ENCODE results near the gene PILRA.
A peak's percentile ranks its signal among the peaks of the same experiment; 100 is the strongest.

Gene PILRA

DNA sequence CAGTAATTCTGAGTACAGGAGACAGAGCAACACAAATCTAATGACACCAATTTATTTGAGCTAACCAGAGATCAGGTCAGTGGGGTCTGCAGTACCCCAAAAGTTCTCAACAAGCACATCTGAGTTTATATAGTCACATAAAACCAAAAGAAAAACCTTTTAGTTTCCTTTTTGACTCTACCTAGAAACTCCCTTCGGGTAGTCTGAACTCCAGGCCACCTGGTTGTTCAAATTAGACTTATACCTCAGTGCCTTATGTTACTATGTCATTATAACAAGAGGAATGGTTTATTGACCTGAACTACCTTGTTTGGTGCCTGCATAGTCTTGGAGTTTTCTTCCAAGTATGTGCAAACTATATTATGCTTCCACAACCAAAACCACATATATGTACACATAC is 40.6 kb downstream of the PILRA start:
- no peak for DNase-seq

DNA sequence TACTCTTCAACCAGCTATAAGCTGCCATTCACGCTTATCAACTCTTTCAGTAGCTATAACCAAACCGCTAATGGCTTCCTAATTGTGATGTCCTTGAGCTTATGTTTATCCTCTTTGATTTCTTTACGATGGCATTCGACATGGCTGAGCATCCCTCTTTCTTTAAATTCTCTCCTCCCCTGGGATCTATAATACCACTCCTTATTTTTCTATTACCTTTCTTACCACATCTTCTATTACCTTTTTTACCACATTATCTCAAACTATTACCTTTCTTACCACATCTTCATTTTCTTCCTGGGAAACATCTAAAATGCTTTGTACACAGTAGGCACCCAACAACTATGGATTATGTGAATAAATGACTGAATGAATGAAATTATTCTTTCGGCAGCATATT is 42.2 kb downstream of the PILRA start:
- no peak for DNase-seq

DNA sequence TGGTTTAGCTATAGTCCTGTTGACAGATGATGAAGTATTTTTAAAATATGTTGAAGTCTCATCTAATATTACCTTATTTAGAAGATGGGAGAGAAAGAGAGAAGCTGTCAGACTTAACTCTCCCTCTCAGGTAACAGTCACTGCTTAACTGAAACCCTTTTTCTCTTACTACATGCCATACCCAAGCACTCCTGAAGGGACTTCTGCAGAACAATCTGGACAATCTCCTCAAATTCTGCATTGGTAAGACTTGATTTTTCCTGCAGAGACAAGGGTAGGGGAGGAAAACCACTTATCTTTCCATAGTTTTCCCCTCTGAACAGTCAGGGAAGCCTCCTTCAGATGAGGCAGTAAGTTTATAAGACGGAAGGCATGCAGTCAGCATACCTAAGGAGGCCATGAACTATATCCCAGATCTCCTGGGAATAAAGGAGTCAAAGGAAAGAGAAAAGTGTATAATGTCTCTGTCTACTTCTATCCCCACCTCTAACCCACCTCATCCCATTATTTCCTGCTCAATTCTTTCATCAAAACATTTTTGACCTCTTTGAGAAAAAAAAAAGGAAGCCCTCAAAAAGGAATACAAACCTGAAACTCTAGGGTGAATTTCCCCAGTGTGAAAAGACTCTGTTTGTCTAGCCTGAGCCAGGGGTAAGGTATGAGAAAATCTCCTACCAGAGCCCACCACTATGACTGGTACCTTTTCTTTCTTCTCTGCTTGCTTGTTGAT is 45.8 kb downstream of the PILRA start:
- DNase-seq, result no peak

DNA sequence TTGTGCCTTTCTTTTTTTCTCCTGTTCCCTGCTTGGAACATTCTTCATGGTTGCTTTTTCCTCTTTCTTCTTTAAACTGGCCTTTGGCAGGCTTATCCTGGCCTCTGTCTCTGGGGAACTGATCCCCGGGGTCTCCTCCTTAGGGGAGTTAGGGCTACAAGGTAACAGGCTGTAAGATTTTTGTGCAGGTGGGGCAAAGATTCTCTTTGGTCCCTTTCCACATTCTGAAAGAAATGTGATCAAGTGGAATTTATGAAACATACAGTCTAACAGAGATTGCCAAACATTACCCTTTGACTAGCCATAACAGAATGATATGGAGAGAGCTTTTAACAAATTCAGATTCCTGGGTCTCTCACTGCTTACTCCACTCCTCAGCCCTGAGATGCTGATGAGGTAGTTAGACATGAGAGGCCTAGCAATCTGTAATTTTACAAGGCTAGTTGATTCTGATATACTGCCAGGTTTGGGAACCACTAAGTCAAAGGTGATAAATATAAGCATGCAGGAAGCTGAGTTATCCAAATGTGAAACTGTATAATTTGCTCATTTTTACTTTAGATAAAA is 46.5 kb downstream of the PILRA start:
- DNase-seq, result no peak

DNA sequence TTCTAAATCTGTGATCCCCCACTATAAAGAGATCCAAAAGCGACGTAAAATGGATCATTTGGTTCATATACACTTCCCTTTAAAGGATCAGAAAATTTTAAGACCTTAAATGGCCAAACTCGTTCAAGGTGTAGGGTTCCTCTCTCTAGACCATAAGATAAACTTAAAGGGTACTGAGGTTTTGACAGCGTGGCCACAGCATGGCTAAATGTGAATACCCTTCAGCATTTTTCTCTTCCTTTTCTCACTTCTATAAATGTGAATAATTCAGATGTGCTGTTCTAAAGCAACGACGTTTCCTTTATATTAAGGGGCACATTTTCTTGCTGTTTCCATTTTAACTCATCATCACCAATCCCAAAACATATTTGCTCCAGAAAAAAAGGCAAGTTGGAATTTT is 50.0 kb downstream of the PILRA start:
- DNase-seq, result no peak

DNA sequence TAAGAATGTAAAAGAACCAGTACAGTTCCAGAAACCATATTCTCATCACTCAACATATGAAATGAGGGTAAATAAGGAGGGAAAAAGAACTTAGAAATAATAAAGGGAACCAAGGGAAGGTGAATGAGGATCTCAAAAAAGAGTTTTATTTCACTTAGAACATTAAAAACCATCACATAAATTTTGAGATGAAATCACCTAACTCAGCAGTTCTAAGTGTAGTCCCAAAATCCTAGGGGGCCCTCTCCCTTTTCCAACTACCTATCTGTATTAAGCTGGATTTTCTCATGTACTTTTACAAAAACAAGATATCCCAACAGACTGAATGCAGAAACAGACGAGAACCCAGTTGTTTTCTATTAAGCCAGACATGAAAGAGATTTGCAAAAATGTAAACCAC is 52.1 kb downstream of the PILRA start:
- DNase-seq, result no peak

DNA sequence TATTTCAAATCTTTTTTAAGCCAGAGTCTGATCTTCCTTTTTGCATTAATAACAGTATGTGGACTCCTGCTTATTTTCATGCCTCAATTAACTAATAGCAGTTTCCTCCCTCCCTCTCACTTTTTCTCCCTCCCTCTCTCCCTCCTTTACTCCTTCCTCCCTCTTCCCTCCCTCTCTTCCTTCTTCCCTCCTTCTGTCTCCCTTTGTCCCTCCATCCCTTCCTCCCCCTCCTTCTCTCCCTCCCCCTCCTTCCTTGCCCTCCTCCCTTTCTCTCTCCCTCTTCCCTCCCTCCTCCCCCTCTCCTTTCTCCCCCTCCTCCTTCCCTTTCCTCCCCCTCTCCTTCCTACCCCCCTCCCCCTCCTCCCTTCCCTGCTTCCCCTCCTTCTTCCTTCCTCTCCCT is 53.2 kb downstream of the PILRA start:
- DNase-seq, result no peak

DNA sequence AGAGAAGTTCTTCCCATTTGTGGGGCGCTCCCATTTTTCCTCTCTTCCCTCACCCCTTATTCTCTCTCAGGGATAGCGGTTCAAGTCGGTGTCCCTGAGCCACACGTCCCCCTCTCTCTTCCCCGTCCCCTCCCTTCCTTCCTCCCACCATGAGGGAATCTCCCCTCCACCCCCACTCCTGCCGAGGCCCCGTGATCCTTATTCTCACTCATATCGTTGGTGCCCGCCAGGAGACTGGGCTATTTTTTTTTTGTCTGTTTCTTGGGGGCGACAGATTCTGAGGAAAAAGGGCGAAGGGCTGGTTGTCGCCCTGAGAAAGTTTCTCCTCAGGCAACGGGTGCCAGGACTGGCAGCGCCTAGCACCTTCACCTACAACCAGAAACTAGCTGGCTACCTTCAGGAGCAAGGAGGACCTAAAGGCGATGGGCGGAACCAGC is 54.5 kb downstream of the PILRA start:
- no peak for DNase-seq

DNA sequence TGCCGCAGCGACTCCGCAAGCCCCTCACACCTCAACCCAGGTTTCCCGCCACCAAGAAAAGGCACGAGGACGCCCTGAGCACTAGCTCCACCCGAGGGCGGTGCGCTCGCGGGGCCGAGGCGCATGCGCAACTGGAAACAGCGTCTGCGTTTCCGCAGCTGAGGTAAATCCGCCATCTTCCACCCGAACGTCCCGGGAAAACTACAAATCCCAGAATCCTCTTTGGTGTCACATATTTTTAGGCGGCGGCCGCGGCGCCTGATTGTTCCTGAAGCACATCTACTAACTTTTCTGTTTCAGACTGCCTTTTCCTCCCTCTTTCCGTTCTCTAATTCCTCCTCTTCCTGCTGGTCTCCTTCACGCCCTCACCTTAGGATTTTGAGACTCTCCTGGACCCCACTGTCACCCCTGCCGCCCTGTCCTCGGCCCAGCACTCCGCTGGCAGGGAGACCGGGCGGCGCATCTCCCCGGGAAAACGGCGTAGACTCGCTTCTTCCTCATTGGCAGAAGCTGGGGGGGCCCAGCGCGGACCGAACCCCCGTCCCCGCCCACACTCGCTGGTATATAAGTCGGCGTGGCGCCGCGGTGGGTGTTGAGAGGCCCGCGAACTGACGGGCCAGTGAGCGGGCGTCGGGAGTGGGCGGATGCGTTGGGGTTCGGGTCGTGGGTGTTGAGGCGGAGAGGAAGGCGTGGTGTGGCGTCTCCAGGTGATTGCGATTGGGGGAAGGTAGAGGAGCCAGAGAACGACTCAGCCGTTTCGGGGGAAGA is 55.1 kb downstream of the PILRA start, which contains the start of gene ZCWPW1:
ZCWPW1 (minus strand) TSS at position 505 of the 768 bp plus-strand sequence. CDS start 8,054 bp downstream, outside the sequence.
- peak; percentile 94 for DNase-seq

DNA sequence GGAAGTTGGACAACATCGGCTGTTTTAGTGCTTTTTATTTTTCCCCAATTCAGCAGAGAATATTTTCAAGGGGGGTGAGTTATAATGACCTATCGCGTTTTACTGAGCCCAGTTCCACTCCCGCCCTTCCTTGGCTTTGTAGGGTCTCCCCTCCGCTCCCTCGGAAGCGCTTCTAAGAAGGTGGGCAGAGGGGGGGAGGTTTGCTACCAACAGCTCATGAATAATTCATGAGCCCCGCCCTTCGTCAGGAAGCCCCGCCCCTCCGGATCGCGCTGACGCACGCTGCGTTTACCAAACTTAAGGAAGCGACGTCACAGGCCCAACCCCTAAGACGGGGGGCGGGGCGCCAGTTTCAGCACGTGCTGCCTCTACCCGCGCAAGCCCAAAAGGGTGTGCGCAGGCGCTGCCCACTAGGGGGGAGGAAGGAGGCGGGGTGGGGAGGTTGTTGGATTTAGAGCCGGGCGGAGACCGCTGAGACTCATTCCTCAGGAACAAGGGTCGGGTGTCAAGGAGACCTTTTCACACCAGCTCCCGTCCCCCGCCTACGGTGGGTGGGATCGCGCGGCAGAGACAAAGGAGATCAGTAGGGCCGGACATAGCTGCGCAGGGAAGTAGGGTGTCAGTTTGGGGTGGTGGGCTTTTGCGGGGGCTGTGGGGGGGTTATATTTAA is 55.8 kb downstream of the PILRA start:
- peak; percentile 99 for DNase-seq

DNA sequence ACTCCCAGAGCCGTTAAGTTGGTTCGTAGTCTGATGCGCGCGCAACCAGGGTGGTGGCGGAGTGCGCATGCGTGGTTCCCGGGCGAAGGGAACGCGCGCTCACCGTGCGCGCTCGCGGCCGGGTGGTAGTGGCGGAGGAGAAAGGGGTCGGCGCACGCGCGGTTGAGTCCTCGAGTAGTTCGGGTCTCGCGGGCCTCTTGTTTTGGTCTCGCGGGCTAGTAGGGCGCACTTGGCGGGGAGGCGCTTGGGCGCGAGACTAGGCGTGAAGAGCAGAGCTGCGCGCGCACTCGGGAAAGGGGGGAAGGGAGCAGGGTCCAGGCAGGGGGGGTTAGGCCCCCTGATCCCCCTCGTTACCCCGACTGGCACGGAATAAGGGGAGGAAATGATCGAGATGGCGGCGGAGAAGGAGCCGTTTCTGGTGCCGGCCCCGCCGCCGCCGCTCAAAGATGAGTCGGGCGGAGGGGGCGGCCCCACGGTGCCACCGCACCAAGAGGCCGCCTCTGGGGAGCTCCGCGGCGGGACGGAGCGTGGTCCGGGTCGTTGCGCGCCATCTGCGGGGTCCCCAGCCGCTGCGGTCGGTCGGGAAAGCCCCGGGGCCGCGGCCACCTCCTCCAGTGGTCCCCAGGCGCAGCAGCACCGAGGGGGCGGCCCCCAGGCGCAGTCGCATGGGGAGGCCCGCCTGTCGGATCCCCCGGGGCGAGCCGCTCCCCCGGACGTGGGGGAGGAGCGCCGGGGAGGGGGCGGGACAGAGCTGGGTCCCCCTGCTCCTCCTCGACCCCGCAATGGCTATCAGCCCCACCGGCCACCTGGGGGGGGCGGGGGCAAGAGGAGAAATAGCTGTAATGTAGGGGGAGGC is 56.6 kb downstream of the PILRA start, which contains the start of gene MEPCE:
MEPCE (plus strand) TSS at position 195 of the 856 bp plus-strand sequence; CDS start at position 383, 188 bp downstream.
- DNase-seq, result peak; percentile 93

DNA sequence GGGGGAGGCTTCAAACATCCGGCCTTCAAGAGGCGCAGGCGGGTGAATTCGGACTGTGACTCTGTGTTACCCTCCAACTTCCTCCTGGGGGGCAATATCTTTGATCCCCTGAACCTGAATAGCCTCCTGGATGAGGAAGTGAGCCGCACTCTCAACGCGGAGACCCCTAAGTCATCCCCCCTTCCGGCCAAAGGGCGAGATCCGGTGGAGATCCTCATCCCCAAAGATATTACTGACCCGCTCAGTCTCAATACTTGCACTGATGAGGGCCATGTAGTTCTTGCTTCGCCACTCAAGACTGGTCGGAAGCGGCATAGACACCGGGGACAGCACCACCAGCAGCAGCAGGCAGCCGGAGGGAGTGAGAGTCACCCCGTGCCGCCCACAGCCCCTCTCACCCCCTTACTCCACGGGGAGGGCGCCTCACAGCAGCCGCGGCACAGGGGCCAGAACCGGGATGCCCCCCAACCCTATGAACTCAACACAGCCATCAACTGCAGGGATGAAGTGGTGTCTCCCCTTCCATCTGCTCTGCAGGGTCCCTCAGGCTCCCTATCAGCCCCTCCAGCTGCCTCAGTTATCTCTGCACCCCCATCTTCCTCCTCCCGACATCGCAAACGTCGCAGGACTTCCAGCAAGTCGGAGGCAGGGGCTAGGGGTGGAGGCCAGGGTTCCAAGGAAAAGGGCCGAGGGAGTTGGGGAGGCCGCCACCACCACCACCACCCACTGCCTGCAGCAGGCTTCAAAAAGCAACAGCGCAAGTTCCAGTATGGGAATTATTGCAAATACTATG is 57.4 kb downstream of the PILRA start:
- no peak for DNase-seq

DNA sequence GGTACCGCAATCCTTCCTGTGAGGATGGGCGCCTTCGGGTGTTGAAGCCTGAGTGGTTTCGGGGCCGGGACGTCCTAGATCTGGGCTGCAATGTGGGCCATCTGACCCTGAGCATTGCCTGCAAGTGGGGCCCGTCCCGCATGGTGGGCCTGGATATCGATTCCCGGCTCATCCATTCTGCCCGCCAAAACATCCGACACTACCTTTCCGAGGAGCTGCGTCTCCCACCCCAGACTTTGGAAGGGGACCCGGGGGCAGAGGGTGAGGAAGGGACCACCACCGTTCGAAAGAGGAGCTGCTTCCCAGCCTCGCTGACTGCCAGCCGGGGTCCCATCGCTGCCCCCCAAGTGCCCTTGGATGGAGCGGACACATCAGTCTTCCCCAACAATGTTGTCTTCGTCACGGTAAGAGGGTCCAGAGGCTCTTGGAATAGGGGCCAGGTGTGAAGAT is 58.0 kb downstream of the PILRA start:
- no peak for DNase-seq

DNA sequence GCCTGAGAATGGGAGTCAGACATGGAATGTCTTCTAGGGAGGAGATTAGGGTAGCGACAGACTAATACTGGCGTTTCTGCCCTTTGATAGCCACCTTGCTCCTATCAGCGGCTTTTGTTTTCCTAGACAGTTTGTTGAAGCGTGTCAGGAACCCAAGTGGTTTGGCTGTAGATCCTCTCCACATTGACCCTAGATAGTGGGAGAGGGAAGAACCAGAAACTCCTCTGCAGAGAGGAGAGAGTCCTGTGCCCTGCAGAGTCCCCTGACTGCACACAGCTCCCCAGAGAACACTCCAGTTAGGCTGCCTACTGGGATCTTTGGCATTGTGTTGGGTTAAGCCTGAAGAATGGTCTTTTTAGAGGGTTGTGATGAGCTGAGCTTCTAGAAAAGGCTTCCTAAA is 58.8 kb downstream of the PILRA start:
- no peak for DNase-seq

DNA sequence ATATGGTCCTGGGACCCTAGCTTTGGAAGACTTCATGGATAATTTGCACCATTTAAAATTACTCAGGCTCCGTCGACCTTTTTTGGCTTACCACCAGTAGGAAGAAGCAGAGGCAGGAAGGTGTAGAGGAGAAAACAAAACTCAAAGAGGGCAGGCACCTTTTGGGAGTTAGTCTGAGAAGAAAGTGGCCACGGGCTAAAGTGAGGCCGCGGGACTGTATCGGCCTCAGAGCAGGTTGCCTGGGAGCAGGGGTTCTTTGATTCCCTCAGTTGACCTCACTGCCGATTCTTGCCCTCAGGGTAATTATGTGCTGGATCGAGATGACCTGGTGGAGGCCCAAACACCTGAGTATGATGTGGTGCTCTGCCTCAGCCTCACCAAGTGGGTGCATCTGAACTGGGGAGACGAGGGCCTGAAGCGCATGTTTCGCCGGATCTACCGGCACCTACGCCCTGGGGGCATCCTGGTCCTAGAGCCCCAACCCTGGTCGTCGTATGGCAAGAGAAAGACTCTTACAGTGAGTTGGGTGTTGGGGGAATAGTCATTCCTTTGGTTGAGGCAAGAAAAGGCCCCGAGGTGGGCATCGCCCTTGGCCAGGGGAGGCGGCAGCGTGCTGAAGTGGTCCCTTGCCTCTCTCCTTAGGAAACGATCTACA is 59.5 kb downstream of the PILRA start:
- no peak for DNase-seq

DNA sequence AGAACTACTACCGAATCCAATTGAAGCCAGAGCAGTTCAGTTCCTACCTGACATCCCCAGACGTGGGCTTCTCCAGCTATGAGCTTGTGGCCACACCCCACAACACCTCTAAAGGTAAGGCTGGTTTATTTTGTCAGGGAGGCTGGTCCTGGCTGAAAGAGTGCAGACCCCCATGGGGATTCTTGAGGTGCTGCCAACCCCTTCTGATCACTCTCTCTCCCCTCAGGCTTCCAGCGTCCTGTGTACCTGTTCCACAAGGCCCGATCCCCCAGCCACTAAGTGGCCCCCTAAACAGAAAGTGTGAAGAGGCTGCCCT is 59.9 kb downstream of the PILRA start:
- no peak for DNase-seq

DNA sequence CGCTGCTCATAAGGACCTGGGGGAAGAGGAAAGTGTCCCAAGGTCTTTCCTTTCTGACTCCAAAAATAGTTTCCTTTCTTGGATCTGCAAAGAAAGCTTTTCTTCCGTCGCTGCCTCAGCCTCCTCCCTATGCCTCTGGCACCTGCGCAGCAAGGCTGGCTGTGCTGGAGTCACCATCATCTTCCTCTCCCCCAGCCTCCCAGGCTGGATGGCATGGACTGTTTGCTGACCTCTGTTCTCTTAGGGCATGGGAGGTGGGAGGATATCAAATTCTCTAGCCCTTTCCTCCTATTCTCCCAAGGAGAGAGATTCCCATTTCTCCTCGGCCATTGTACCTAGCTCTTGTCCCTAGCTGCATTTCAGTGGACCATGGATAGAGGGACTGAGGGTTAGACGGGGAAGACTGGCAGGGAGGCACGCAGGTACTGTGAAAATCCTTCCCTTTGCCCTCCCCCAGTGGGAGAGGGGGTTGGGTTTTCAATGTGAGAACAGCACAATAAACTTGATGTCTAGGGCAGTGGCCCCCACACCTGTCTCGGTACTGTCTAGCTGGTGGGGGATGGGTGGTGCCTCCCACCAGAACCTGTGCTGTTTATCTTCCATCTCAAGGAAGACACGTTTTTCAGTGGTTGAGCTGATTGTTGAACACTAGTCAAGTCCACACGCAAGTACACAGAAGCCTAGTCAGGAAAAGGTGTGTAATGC is 60.5 kb downstream of the PILRA start:
- no peak for DNase-seq

DNA sequence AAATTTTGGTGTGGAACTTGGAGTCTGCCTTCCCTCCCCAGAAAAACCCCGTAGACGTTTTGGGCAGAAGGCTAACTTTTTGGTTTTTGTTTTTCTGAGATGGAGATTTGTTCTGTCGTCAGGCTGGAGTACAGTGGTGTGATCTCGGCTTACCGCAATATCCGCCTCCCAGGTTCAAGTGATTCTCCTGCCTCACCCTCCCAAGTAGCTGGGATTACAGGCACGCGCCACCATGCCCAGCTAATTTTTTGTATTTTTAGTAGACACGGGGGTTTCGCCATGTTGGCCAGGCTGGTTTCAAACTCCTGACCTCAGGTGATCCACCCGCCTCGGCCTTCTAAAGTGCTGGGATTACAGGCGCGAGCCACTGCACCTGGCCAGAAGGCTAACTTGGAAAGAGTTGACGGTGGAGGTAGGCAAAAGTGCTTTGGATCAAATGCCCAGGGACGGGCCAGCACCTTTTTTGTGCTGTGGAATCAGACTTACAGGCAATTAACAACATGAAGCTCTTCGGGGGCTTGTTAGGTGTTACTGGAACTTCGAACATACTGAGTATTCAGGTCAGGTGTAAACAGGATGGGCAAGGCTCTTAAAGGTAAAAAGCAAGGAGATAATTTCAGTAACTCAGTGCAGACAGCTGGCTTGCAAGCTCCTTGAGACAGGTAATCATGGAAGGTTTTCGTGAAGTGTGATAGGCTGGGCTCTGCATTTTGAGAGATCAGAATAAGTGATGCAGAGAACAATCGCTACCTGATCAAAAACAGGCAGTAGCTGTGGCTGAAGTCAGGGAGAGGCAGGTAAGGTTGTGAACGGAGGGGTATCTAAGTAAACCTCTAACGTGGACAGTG is 61.2 kb downstream of the PILRA start:
- DNase-seq, result no peak
